NCI-H2107 treated with DMSO at 0.1 percent for 48 hours (cell line): Measurements from ENCODE around the gene FBXO44.

Experiments
- DNase-seq: peaks from one replicate; lab custom pipeline; 2025; ENCODE audit not compliant: unreplicated experiment; lab: John Stamatoyannopoulos, UW

FBXO44 gene

GRCh38 chr1:11707621-11708276, 53.1 kb downstream of the FBXO44 start:
- peak; percentile 88 for DNase-seq

- no peak for DNase-seq
Observed at GRCh38 chr1:11708554-11709350, 54.1 kb downstream of the FBXO44 start.

GRCh38 chr1:11711490-11711889, 56.8 kb downstream of the FBXO44 start:
- no peak for DNase-seq

GRCh38 chr1:11712285-11712684, 57.6 kb downstream of the FBXO44 start:
- DNase-seq, result no peak
